ENCODE data around the gene FASTKD1. TPM values are rescaled to one million over a fixed set of nuclear protein-coding genes. Genes with fewer than 3 reads are reported as not detected.
"Not testable (repeated sequence)": the region's sequence is repeated elsewhere in the genome, so short reads cannot be mapped to it uniquely, and the experiment has no call there.

FASTKD1 gene
- total and polyA plus RNA-seq, 9 donors, result 1.9 to 14.1 (median 8.0) TPM

DNA sequence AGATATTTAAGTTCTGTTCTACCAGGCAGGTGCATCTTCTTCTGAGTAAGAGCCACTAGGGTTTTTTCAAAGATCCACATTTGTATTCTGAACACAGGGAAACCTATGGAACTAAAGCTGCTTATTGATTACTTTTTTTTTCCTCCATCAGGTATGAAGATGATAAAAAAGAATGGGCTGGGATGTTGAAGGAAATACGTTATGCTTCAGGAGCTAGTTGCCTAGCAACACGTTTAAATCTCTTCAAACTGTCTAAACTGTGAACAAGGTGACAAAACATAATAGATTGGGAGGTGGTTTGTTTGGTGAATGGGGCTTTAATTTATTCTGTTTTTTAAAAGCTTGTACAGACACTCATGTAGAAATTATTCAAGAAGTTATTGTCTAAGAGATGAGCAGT lies 48.2 kb downstream of the FASTKD1 start:
- intact Hi-C loops (cut with DNase I), result no loop called here
- Histone ChIP-seq H3K4me3 (no peak overlapping the region), H3K9me3 (no peaks in the 10 kb centered on the region), H3K4me1 (ENCODE audit: insufficient read depth) (no peaks in the 10 kb centered on the region), H3K36me3 (no peaks in the 10 kb centered on the region), H3K27ac (no peak overlapping the region), H3K27me3 (no peaks in the 10 kb centered on the region)
- no peak for DNase-seq
- TF ChIP-seq, protein P1, sequence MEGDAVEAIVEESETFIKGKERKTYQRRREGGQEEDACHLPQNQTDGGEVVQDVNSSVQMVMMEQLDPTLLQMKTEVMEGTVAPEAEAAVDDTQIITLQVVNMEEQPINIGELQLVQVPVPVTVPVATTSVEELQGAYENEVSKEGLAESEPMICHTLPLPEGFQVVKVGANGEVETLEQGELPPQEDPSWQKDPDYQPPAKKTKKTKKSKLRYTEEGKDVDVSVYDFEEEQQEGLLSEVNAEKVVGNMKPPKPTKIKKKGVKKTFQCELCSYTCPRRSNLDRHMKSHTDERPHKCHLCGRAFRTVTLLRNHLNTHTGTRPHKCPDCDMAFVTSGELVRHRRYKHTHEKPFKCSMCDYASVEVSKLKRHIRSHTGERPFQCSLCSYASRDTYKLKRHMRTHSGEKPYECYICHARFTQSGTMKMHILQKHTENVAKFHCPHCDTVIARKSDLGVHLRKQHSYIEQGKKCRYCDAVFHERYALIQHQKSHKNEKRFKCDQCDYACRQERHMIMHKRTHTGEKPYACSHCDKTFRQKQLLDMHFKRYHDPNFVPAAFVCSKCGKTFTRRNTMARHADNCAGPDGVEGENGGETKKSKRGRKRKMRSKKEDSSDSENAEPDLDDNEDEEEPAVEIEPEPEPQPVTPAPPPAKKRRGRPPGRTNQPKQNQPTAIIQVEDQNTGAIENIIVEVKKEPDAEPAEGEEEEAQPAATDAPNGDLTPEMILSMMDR (IDR thresholded peaks at IDR 0.05), result no peak
- no peak for TF ChIP-seq POLR2A (IDR thresholded peaks at IDR 0.05)
- TF ChIP-seq EP300 (IDR thresholded peaks at IDR 0.05), result no peak
- WGBS, 3 donors, result 72 to 83% (median 72%) methylated on average over 2 of the region's 2 CpGs

DNA sequence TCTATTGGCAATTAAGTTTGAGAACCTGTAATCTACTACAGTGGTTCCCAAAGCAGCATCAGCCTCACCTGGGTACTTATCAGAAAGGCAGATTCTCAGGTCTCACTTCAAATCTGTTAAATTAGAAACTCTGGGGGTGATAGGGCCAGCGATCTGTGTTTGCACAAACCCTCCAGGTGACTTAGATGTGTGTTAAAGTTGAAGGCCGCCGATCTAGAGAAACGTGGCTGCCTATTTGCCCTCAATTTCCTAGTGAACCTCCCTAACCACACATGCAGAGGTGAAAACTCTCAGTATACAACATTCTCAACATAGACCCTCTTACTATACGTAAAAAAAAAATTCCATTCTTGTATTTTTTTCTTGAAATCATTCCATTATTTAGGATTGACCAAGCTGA lies 50.0 kb downstream of the FASTKD1 start:
- H3K27me3 ChIP-seq, result no peaks in the 10 kb centered on the region
- no peak overlapping the region for H3K4me3 ChIP-seq
- H3K4me1 ChIP-seq (ENCODE audit: insufficient read depth), result no peaks in the 10 kb centered on the region
- WGBS, 3 donors, result 64 to 65% (median 65%) methylated on average over 5 of the region's 5 CpGs
- H3K27ac ChIP-seq, result no peak overlapping the region
- intact Hi-C loops (cut with DNase I), result no loop called here
- H3K36me3 ChIP-seq, result no peaks in the 10 kb centered on the region
- H3K9me3 ChIP-seq, result no peaks in the 10 kb centered on the region
- DNase-seq, result no peak
- TF ChIP-seq, protein P1 (IDR thresholded peaks at IDR 0.05), result no peak
- no peak for TF ChIP-seq POLR2A (IDR thresholded peaks at IDR 0.05)
- TF ChIP-seq EP300 (IDR thresholded peaks at IDR 0.05), result no peak

DNA sequence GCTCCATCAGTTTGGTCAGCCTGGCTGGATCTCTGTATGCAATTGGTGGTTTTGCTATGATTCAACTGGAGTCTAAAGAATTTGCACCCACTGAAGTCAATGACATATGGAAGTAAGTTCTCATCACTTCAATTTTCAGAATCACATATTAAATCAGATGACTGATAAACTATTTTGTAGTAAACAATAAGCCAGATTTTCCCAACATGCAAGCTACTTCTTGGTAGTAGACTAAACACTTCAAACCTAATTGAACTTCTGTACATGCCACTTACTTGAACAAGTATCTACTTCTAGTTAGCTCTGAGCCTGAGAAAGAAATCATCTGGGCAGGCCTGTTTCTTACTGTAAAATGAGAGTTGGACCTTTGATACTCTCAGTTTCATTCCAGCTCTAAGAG lies 52.8 kb downstream of the FASTKD1 start:
- intact Hi-C loops (cut with DNase I), result no loop called here
- no peak for TF ChIP-seq POLR2A (IDR thresholded peaks at IDR 0.05)
- TF ChIP-seq, protein P1 (IDR thresholded peaks at IDR 0.05), result no peak
- TF ChIP-seq EP300 (IDR thresholded peaks at IDR 0.05), result no peak
- Histone ChIP-seq H3K27ac (no peak overlapping the region), H3K4me3 (no peak overlapping the region), H3K9me3 (no peaks in the 10 kb centered on the region), H3K4me1 (ENCODE audit: insufficient read depth) (no peaks in the 10 kb centered on the region), H3K36me3 (no peaks in the 10 kb centered on the region), H3K27me3 (no peaks in the 10 kb centered on the region)
- no peak for DNase-seq

DNA sequence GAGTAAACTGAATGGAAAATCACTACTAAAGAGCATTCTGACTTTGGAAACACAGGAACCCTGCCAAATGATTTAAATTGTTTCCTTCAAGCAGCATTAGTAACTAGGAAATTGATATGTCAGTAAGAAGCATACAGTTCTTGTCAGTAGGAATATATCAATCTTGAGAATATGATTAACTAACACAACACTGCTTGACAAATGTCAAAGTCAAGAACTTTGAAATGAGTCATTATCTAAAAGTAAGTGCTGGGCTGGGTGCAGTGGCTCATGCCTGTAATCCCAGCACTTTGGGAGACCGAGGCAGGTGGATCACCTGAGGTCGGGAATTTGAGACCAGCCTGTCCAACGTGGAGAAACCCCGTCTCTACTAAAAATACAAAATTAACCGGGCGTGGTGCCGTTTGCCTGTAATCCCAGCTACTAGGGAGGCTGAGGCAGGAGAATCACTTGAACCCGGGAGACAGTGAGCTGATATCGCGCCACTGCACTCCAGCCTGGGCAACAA lies 57.1 kb downstream of the FASTKD1 start:
- DNase-seq; H3K4me3 ChIP-seq; H3K36me3 ChIP-seq; intact Hi-C loops (cut with DNase I); H3K27me3 ChIP-seq; H3K4me1 ChIP-seq (ENCODE audit: insufficient read depth); H3K9me3 ChIP-seq; H3K27ac ChIP-seq: not testable (repeated sequence)
- WGBS, 3 donors, result 91 to 96% (median 96%) methylated on average over 10 of the region's 10 CpGs

DNA sequence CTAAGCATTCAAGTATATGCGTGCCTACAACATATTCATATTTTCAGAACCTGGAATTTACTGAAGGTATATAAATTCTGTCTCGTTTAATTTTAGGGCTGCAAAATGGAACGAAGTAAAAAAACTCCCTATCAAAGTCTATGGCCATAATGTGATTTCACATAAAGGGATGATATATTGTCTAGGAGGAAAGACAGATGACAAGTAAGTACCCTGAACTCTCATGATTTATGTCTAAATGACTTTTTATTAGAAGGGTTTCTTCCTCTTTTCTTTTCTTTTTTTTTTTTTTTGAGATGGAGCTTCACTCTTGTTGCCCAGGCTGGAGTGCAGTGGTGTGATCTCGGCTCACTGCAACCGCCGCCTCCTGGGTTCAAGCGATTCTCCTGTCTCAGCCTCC lies 58.9 kb downstream of the FASTKD1 start:
- intact Hi-C loops (cut with DNase I), result not testable (repeated sequence)

DNA sequence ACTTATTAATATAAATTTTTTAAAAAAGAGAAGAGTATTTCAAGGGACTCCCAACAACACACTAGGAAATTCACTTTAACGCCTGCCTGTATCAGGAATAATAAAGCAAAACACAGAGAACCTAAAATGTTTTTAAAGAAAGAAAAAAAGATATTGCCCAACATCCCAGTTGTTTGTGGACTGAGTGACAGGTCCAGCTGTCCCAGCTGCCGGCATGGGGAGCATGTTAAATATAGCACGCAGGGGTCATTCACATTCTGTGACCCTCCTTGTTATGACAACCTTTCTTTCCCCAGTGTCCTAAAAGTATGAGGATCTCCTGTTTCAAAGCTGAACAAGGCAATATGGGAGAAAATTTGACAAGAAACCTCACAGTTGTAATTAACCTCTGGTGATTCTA lies 59.7 kb downstream of the FASTKD1 start:
- no peaks in the 10 kb centered on the region for H3K27me3 ChIP-seq
- no peak for DNase-seq
- no peak overlapping the region for H3K4me3 ChIP-seq
- no peak for TF ChIP-seq EP300 (IDR thresholded peaks at IDR 0.05)
- TF ChIP-seq, protein P1 (IDR thresholded peaks at IDR 0.05), result no peak
- no peak for TF ChIP-seq POLR2A (IDR thresholded peaks at IDR 0.05)
- no peaks in the 10 kb centered on the region for H3K36me3 ChIP-seq
- peaks cover 3% of the 10 kb centered on the region for H3K4me1 ChIP-seq (ENCODE audit: insufficient read depth)
- H3K9me3 ChIP-seq, result no peaks in the 10 kb centered on the region
- intact Hi-C loops (cut with DNase I), result no loop called here
- WGBS, 3 donors, result 23 to 54% (median 29%) methylated on average over 3 of the region's 3 CpGs
- no peak overlapping the region for H3K27ac ChIP-seq

More for the DNA sequence above, 58.9 kb downstream of the FASTKD1 start:
- not testable (repeated sequence) for H3K27ac ChIP-seq; H3K36me3 ChIP-seq; H3K4me3 ChIP-seq; DNase-seq; H3K9me3 ChIP-seq; H3K27me3 ChIP-seq; H3K4me1 ChIP-seq (ENCODE audit: insufficient read depth)
- WGBS, 3 donors, result 89 to 94% (median 89%) methylated on average over 7 of the region's 7 CpGs

Data from ovary (tissue), 9 donors.